Measurements from ENCODE around the gene HIGD2A. TPM values are rescaled to one million over a fixed set of nuclear protein-coding genes. Genes with fewer than 3 reads are reported as not detected.

The HIGD2A gene
- total and polyA plus RNA-seq, 2 of the 13 experiments (the other 11 are each of a cell fraction or from before 2014, with no cell fraction given) = 89.2 to 146 TPM

DNA sequence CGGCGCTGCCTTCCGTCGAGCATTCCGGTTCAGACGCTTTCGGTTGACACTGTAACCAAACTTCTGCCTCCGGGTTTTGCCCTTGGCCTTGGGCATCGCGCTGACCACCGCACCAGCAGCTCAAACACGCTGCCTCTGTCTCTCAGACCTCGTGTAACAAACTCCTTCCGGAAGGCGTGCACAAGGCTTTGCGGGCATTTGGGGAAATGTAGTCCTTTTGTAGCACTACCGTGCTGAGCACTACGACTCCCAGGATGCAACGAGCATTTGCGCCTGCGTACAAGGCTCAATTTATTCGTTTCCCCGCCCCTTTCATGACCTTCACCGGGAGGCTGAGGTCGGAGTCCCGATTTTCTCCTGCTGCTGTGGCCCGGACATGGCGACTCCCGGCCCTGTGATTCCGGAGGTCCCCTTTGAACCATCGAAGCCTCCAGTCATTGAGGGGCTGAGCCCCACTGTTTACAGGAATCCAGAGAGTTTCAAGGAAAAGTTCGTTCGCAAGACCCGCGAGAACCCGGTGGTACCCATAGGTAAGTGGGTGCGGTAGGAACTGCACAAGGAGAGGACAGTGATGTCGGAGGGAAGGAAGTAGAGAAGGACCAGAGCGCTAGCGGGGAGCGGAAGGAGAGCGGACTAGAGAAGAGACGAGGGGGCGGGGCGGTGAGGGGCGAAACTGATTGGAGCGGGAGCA lies at the start of gene HIGD2A, which contains the start of gene NOP16 (continued):
- TF ChIP-seq TFDP1 (CRISPR knock-in tag; IDR thresholded peaks at IDR 0.05; ENCODE audit: borderline replicate concordance) (peak; percentile 92), PCBP2 (optimal IDR thresholded peaks at IDR 0.05; ENCODE audit: low read depth, low read length, poor library complexity, severe bottlenecking) (peak; percentile 15), ZNF704 (CRISPR knock-in tag; IDR thresholded peaks at IDR 0.05; ENCODE audit: borderline replicate concordance) (0 out of 2 replicates have a peak, but pooled peaks have one; percentile 96), ZNF382 (CRISPR knock-in tag; IDR thresholded peaks at IDR 0.05; ENCODE audit: borderline replicate concordance) (no peak), ZNF629 (CRISPR knock-in tag; conservative IDR thresholded peaks at IDR 0.05) (no peak; the same call in none of the 2 replicates), MYPOP (CRISPR knock-in tag; IDR thresholded peaks at IDR 0.05) (peak; percentile 80; the same call in 1 of the 2 replicates), ZMAT5 (CRISPR knock-in tag; IDR thresholded peaks at IDR 0.05; ENCODE audit: borderline replicate concordance, low read depth) (no peak), SP1 (IDR thresholded peaks at IDR 0.05) (peak; percentile 43; the same call in 1 of the 2 replicates), SP1 (CRISPR knock-in tag; IDR thresholded peaks at IDR 0.05) (peak; percentile 88), NCOA1 (CRISPR knock-in tag; IDR thresholded peaks at IDR 0.05) (peak; percentile 16; the same call in 1 of the 2 replicates), BATF2 (CRISPR knock-in tag; IDR thresholded peaks at IDR 0.05) (no peak), RERE (CRISPR knock-in tag; IDR thresholded peaks at IDR 0.05; ENCODE audit: low read depth) (0 out of 2 replicates have a peak, but pooled peaks have one; percentile 6), ZSCAN30 (CRISPR knock-in tag; IDR thresholded peaks at IDR 0.05) (no peak), FOXO1 (CRISPR knock-in tag; IDR thresholded peaks at IDR 0.05) (peak; percentile 16; the same call in 1 of the 2 replicates), ZNF512B (CRISPR knock-in tag; IDR thresholded peaks at IDR 0.05; ENCODE audit: borderline replicate concordance) (peak; percentile 72; the same call in 1 of the 2 replicates)

All from HepG2 (cell line).